Measurements from ENCODE around the gene DPP6. TPM values are rescaled to one million over a fixed set of nuclear protein-coding genes. Genes with fewer than 3 reads are reported as not detected.

DPP6 gene
- total and polyA plus RNA-seq, 2 of the 8 experiments (the other 6 are each of a cell fraction or from before 2014, with no cell fraction given), result 4.7 to 6.8 TPM

DNA sequence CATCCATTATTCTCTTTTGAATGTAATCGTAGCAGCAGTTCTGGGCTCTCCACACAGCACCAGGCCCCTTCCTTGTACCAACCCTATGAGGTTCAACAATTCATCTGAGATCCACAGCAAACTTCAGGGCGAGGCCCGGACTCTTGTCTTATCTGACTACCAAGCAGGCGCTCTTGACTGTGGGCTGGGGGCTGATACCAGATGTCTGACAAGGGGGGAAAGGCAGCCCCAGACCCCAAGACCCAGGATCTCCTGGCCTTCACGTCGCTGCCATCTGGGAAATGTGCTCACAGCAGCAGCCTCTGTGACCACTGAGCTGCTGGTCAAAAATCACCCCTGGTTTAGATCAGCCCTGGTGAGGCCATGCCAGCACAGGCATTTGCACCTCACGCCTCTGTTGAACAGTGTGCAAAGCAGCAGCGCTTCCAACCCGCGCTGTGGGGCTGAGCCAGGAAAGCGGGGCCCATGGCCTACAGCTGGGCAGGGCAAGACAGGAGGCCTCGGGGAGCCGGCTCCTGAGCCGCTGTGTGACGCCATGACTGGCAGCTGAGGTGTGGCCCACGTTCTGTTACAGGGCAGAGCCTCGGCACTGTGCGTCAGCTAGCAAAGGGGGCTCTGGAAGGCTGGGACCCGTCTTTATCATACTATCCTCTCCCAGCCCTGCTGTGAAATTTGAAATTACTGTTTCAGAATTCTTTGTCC, 806.8 kb downstream of the DPP6 start:
- no peaks in the 10 kb centered on the region for H3K79me2 ChIP-seq (ENCODE audit: control insufficient read depth in 1 of 2, insufficient read depth in 2 of 2, low read length in 2 of 2)
- CTCF ChIA-PET (ENCODE audit: partially characterized antibody), result interaction anchor here (1.2 to 1.8 kb wide), 3 partner anchors 14 to 57 kb away, joined by 3 to 6 read pairs (median 3); no protein-coding TSS in a partner anchor
- no peak for TF ChIP-seq CBX5 (IDR thresholded peaks at IDR 0.05; ENCODE audit: low read depth, low read length)
- TF ChIP-seq CBX8 (IDR thresholded peaks at IDR 0.05; ENCODE audit: borderline replicate concordance, low read depth, low read length), result no peak
- TF ChIP-seq POLR2A (IDR thresholded peaks at IDR 0.05; ENCODE audit: control extremely low read depth in 1 of 2, low read depth in 2 of 2, low read length in 2 of 2), result no peak
- TF ChIP-seq FOSL1 (IDR thresholded peaks at IDR 0.05; ENCODE audit: insufficient read depth, low read depth, low read length), result no peak
- TF ChIP-seq TAF7 (optimal IDR thresholded peaks at IDR 0.05; ENCODE audit: borderline replicate concordance, low read depth, low read length), result no peak
- TF ChIP-seq SIN3A (conservative IDR thresholded peaks at IDR 0.05 in 1 of 2, IDR thresholded peaks at IDR 0.05 in 1 of 2; ENCODE audit: low read depth in 1 of 2, low read length in 2 of 2), result no peak
- TF ChIP-seq, protein P1, sequence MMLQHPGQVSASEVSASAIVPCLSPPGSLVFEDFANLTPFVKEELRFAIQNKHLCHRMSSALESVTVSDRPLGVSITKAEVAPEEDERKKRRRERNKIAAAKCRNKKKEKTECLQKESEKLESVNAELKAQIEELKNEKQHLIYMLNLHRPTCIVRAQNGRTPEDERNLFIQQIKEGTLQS (IDR thresholded peaks at IDR 0.05; ENCODE audit: insufficient read depth, low read depth, low read length), result no peak
- no peak for TF ChIP-seq TCF12 (IDR thresholded peaks at IDR 0.05; ENCODE audit: low read depth, low read length)
- TF ChIP-seq CHD2 (IDR thresholded peaks at IDR 0.05; ENCODE audit: low read length), result no peak
- no peak for TF ChIP-seq SP2 (IDR thresholded peaks at IDR 0.05; ENCODE audit: low read length)

More for the DNA sequence above, 806.8 kb downstream of the DPP6 start:
- Histone ChIP-seq H3K36me3 (ENCODE audit: control insufficient read depth in 2 of 4, insufficient read depth in 4 of 4, low read length in 3 of 4) (no peaks in the 10 kb centered on the region), H3K56ac (replicated peaks; ENCODE audit: insufficient read length, low read depth, low read length) (no peak overlapping the region), H2BK5ac (ENCODE audit: low read depth, low read length) (no peak overlapping the region), H2AK5ac (ENCODE audit: low read depth, low read length) (no peak overlapping the region), H2AFZ (ENCODE audit: low read length) (no peak overlapping the region), H3K27ac (ENCODE audit: low read depth, low read length) (no peak overlapping the region), H2BK120ac (replicated peaks; ENCODE audit: low read depth, low read length) (no peak overlapping the region), H4K5ac (ENCODE audit: insufficient read length, low read depth, low read length) (no peak overlapping the region), H3K14ac (ENCODE audit: insufficient read length) (no peak overlapping the region), H4K8ac (ENCODE audit: extremely low read depth, insufficient read depth, low read length) (no peak overlapping the region), H3K9me3 (ENCODE audit: insufficient read depth in 2 of 2, low read depth in 1 of 2, low read length in 1 of 2) (no peaks in the 10 kb centered on the region), H3K23me2 (ENCODE audit: low read depth, low read length) (no peaks in the 10 kb centered on the region), H2BK12ac (ENCODE audit: low read depth, low read length) (no peak overlapping the region), H4K91ac (replicated peaks; ENCODE audit: insufficient read length, low read length) (no peak overlapping the region), H3K4ac (replicated peaks; ENCODE audit: insufficient read length, low read depth, low read length) (no peak overlapping the region), H3K18ac (ENCODE audit: extremely low read depth, low read length) (no peak overlapping the region), H3K4me3 (ENCODE audit: extremely low read depth in 1 of 4, insufficient read depth in 2 of 4, low read depth in 3 of 4, low read length in 4 of 4) (no peak overlapping the region), H3K27me3 (replicated peaks in 1 of 4; ENCODE audit: control insufficient read depth in 3 of 4, extremely low read depth in 1 of 4, insufficient read depth in 3 of 4, low read length in 3 of 4) (no peaks in the 10 kb centered on the region; a peak in 1 of 7 replicates), H3K79me1 (ENCODE audit: low read depth, low read length) (no peaks in the 10 kb centered on the region), H2BK20ac (ENCODE audit: low read length) (no peak overlapping the region), H3K4me1 (replicated peaks in 1 of 4; ENCODE audit: control insufficient read depth in 3 of 4, insufficient read depth in 4 of 4, low read length in 3 of 4) (no peaks in the 10 kb centered on the region), H3K4me2 (ENCODE audit: insufficient read depth in 1 of 2, low read depth in 2 of 2, low read length in 2 of 2) (no peak overlapping the region), H3K23ac (ENCODE audit: insufficient read length) (no peak overlapping the region), H4K20me1 (replicated peaks in 1 of 2; ENCODE audit: control insufficient read depth in 1 of 2, insufficient read depth in 2 of 2, low read length in 2 of 2) (no peaks in the 10 kb centered on the region), H3K9ac (replicated peaks in 1 of 4; ENCODE audit: extremely low read depth in 1 of 4, low read depth in 3 of 4, low read length in 3 of 4) (no peak overlapping the region), H2BK15ac (ENCODE audit: low read length) (no peak overlapping the region)
- FAIRE-seq (no peak), DNase-seq (ENCODE audit: low read depth in 1 of 2, low spot score in 2 of 2) (no peak)
- POLR2A ChIA-PET (ENCODE audit: partially characterized antibody), result no interaction called here
- 90% methylated on average over 17 of the region's 19 CpGs; no CpG with 5 or more reads in 1 of the 2 experiments for WGBS, 2 experiments (ENCODE audit: extremely low coverage in 1 of 2, insufficient coverage in 1 of 2, insufficient read length in 1 of 2, insufficient replicate concordance in 2 of 2, low coverage in 1 of 2, low lambda C conversion rate in 2 of 2, missing lambda C conversion rate in 1 of 2)
